ENCODE data around the gene CRTC2.
"Not testable (repeated sequence)": the region's sequence is repeated elsewhere in the genome, so short reads cannot be mapped to it uniquely, and the experiment has no call there.

CRTC2 gene

DNA sequence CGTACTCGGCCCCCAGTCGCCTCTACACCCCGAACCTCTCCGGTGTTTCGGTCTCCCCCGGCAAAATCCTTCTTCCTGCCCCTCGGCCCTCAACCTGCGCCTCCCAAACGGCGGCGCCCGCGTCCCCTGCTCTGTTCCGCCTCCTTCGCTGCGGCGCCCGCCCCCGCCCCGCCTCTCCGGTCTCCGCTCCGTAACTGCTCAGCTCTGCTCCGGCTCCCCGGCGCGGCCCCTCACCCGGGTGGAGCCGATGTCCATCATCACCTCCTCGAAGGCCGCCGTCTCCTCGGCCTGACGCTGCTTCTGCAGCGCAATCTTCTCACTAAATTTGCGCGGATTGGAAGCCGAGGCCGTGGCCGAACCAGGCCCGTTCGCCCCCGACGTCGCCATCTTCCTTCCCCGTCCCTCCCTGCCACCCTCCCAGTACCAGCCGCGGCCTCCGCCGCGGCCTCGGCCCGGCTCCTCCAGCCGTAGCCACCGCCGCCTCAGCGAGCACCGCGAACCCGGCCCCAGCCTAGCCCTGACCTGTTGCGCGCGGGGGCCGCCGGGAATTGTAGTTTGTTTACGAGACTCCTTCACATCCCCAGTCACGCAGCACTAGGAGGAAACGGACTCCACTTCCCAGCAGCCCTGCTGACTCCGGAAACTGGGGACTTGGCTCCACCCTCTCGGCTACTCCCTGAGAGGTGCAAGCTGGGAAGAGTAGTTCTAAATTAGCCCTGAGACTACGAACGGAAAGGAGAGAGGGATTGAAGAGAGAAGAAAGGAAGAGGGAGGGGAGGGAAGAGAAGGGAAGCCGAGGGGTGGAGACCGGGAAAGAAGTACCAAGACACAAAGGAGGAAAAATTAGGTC is at the start of gene CRTC2:
Gene CRTC2, minus strand, starts transcription at position 502 of the 850 bp plus-strand sequence. Its CDS starts 115 bp downstream, at position 387.
- Histone ChIP-seq H3K9me3 (ENCODE audit: control insufficient read depth in 2 of 2, low read length in 2 of 2) (no peaks in the 10 kb centered on the region), H3K9ac (ENCODE audit: low read depth in 1 of 2, low read length in 2 of 2) (peak within 1 kb of the TSS; percentile 87 to 94), H3K4me3 (ENCODE audit: low read length in 2 of 2) (peak within 1 kb of the TSS; percentile 82 to 98), H3K27me3 (ENCODE audit: control insufficient read depth in 2 of 2, insufficient read depth in 2 of 2, low read length in 2 of 2) (no peaks in the 10 kb centered on the region), H3K27ac (ENCODE audit: low read depth in 2 of 2, low read length in 2 of 2) (peak within 1 kb of the TSS; percentile 93 to 95), H3K36me3 (ENCODE audit: control insufficient read depth in 2 of 2, insufficient read depth in 2 of 2, low read length in 2 of 2) (peaks cover 12 to 26% of the 10 kb centered on the region in 2 donors), H3K4me1 (ENCODE audit: control insufficient read depth in 2 of 2, insufficient read depth in 2 of 2, low read length in 2 of 2) (peaks cover 31 to 45% of the 10 kb centered on the region in 2 donors)

GRCh38 chr1:154006136-154006535 is 47.7 kb upstream of the CRTC2 start:
- no peak overlapping the region for H3K27ac ChIP-seq (ENCODE audit: low read depth in 2 of 2, low read length in 2 of 2)

GRCh38 chr1:154000420-154000819 is 42.0 kb upstream of the CRTC2 start:
- Histone ChIP-seq H3K9me3 (ENCODE audit: control insufficient read depth in 2 of 2, low read length in 2 of 2) (no peaks in the 10 kb centered on the region), H3K36me3 (ENCODE audit: control insufficient read depth in 2 of 2, insufficient read depth in 2 of 2, low read length in 2 of 2) (no peaks in the 10 kb centered on the region), H3K27me3 (ENCODE audit: control insufficient read depth in 2 of 2, insufficient read depth in 2 of 2, low read length in 2 of 2) (no peaks in the 10 kb centered on the region), H3K9ac (ENCODE audit: low read depth in 1 of 2, low read length in 2 of 2) (no peak overlapping the region), H3K4me1 (ENCODE audit: control insufficient read depth in 2 of 2, insufficient read depth in 2 of 2, low read length in 2 of 2) (no peaks in the 10 kb centered on the region), H3K27ac (ENCODE audit: low read depth in 2 of 2, low read length in 2 of 2) (no peak overlapping the region), H3K4me3 (ENCODE audit: low read length in 2 of 2) (no peak overlapping the region)

More at GRCh38 chr1:154006136-154006535, 47.7 kb upstream of the CRTC2 start:
- no peak overlapping the region for H3K4me3 ChIP-seq (ENCODE audit: low read length in 2 of 2)
- H3K9me3 ChIP-seq (ENCODE audit: control insufficient read depth in 2 of 2, low read length in 2 of 2): no peaks in the 10 kb centered on the region
- H3K36me3 ChIP-seq (ENCODE audit: control insufficient read depth in 2 of 2, insufficient read depth in 2 of 2, low read length in 2 of 2): no peaks in the 10 kb centered on the region
- H3K27me3 ChIP-seq (ENCODE audit: control insufficient read depth in 2 of 2, insufficient read depth in 2 of 2, low read length in 2 of 2): no peaks in the 10 kb centered on the region
- no peaks in the 10 kb centered on the region for H3K4me1 ChIP-seq (ENCODE audit: control insufficient read depth in 2 of 2, insufficient read depth in 2 of 2, low read length in 2 of 2)
- H3K9ac ChIP-seq (ENCODE audit: low read depth in 1 of 2, low read length in 2 of 2): no peak overlapping the region

DNA sequence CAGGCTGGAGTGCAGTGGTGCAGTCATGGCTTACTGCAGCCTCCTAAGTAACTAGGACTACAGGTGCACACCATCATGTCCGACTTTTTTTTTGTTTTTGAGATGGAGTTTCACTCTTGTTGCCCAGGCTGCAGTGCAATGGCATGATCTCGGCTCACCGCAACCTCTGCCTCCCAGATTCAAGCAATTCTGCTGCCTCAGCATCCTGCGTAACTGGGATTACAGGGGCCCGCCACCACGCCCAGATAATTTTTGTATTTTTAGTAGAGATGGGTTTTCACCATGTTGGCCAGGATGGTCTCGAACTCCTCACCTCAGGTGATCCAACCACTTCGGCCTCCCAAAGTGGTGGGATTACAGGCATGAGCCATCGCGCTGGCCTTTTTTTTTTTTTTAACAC is 38.5 kb upstream of the CRTC2 start:
- H3K4me3 ChIP-seq (ENCODE audit: low read length in 2 of 2); H3K9me3 ChIP-seq (ENCODE audit: control insufficient read depth in 2 of 2, low read length in 2 of 2); H3K4me1 ChIP-seq (ENCODE audit: control insufficient read depth in 2 of 2, insufficient read depth in 2 of 2, low read length in 2 of 2); H3K27ac ChIP-seq (ENCODE audit: low read depth in 2 of 2, low read length in 2 of 2); H3K27me3 ChIP-seq (ENCODE audit: control insufficient read depth in 2 of 2, insufficient read depth in 2 of 2, low read length in 2 of 2); H3K9ac ChIP-seq (ENCODE audit: low read depth in 1 of 2, low read length in 2 of 2): not testable (repeated sequence)
- peaks cover 20 to 21% of the 10 kb centered on the region in 2 donors for H3K36me3 ChIP-seq (ENCODE audit: control insufficient read depth in 2 of 2, insufficient read depth in 2 of 2, low read length in 2 of 2)

GRCh38 chr1:153995640-153996039 is 37.2 kb upstream of the CRTC2 start:
- Histone ChIP-seq H3K4me1 (ENCODE audit: control insufficient read depth in 2 of 2, insufficient read depth in 2 of 2, low read length in 2 of 2) (peaks cover 10 to 15% of the 10 kb centered on the region in 2 donors), H3K36me3 (ENCODE audit: control insufficient read depth in 2 of 2, insufficient read depth in 2 of 2, low read length in 2 of 2) (peaks cover 21 to 22% of the 10 kb centered on the region in 2 donors), H3K9ac (ENCODE audit: low read depth in 1 of 2, low read length in 2 of 2) (no peak overlapping the region), H3K27ac (ENCODE audit: low read depth in 2 of 2, low read length in 2 of 2) (no peak overlapping the region), H3K27me3 (ENCODE audit: control insufficient read depth in 2 of 2, insufficient read depth in 2 of 2, low read length in 2 of 2) (no peaks in the 10 kb centered on the region), H3K4me3 (ENCODE audit: low read length in 2 of 2) (no peak overlapping the region), H3K9me3 (ENCODE audit: control insufficient read depth in 2 of 2, low read length in 2 of 2) (no peaks in the 10 kb centered on the region)

GRCh38 chr1:153995202-153995601 is 36.8 kb upstream of the CRTC2 start:
- no peaks in the 10 kb centered on the region for H3K9me3 ChIP-seq (ENCODE audit: control insufficient read depth in 2 of 2, low read length in 2 of 2)
- peaks cover 21 to 22% of the 10 kb centered on the region in 2 donors for H3K36me3 ChIP-seq (ENCODE audit: control insufficient read depth in 2 of 2, insufficient read depth in 2 of 2, low read length in 2 of 2)
- H3K9ac ChIP-seq (ENCODE audit: low read depth in 1 of 2, low read length in 2 of 2): no peak overlapping the region
- H3K27me3 ChIP-seq (ENCODE audit: control insufficient read depth in 2 of 2, insufficient read depth in 2 of 2, low read length in 2 of 2): no peaks in the 10 kb centered on the region
- no peak overlapping the region for H3K4me3 ChIP-seq (ENCODE audit: low read length in 2 of 2)
- peaks cover 10 to 17% of the 10 kb centered on the region in 2 donors for H3K4me1 ChIP-seq (ENCODE audit: control insufficient read depth in 2 of 2, insufficient read depth in 2 of 2, low read length in 2 of 2)
- no peak overlapping the region for H3K27ac ChIP-seq (ENCODE audit: low read depth in 2 of 2, low read length in 2 of 2)

GRCh38 chr1:153991806-153992205 is 33.4 kb upstream of the CRTC2 start:
- no peaks in the 10 kb centered on the region for H3K27me3 ChIP-seq (ENCODE audit: control insufficient read depth in 2 of 2, insufficient read depth in 2 of 2, low read length in 2 of 2)
- peaks cover 12 to 20% of the 10 kb centered on the region in 2 donors for H3K4me1 ChIP-seq (ENCODE audit: control insufficient read depth in 2 of 2, insufficient read depth in 2 of 2, low read length in 2 of 2)
- no peaks in the 10 kb centered on the region for H3K9me3 ChIP-seq (ENCODE audit: control insufficient read depth in 2 of 2, low read length in 2 of 2)
- peak overlapping the region; percentile 97 for H3K4me3 ChIP-seq (ENCODE audit: low read length in 2 of 2)
- H3K9ac ChIP-seq (ENCODE audit: low read depth in 1 of 2, low read length in 2 of 2): peak overlapping the region; percentile 96 to 99
- peak overlapping the region in 1 of 2 donors; percentile 94 for H3K27ac ChIP-seq (ENCODE audit: low read depth in 2 of 2, low read length in 2 of 2)
- peaks cover 21 to 22% of the 10 kb centered on the region in 2 donors for H3K36me3 ChIP-seq (ENCODE audit: control insufficient read depth in 2 of 2, insufficient read depth in 2 of 2, low read length in 2 of 2)

DNA sequence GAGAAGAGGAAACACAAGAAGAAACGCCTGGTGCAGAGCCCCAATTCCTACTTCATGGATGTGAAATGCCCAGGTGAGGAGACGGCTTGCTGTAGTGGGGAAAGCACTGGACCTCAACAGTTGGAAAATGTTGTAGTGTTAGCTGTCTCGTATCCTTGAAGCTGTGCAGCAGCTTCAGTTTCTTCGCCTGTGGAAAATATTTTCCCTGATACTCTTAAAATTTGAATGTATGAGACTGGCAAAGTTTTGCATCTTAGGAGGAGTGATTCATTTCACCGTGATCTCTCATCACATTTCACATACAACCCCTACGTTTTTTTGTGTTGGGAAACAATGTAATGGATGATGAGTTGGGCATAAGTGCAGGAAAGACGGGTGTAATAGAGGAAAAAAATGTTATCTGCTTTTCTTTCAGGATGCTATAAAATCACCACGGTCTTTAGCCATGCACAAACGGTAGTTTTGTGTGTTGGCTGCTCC is 32.8 kb upstream of the CRTC2 start:
- H3K9ac ChIP-seq (ENCODE audit: low read depth in 1 of 2, low read length in 2 of 2): peak overlapping the region; percentile 96 to 99
- peaks cover 21 to 22% of the 10 kb centered on the region in 2 donors for H3K36me3 ChIP-seq (ENCODE audit: control insufficient read depth in 2 of 2, insufficient read depth in 2 of 2, low read length in 2 of 2)
- no peaks in the 10 kb centered on the region for H3K9me3 ChIP-seq (ENCODE audit: control insufficient read depth in 2 of 2, low read length in 2 of 2)
- no peaks in the 10 kb centered on the region for H3K27me3 ChIP-seq (ENCODE audit: control insufficient read depth in 2 of 2, insufficient read depth in 2 of 2, low read length in 2 of 2)
- H3K27ac ChIP-seq (ENCODE audit: low read depth in 2 of 2, low read length in 2 of 2): peak overlapping the region; percentile 94
- peak overlapping the region; percentile 97 for H3K4me3 ChIP-seq (ENCODE audit: low read length in 2 of 2)
- H3K4me1 ChIP-seq (ENCODE audit: control insufficient read depth in 2 of 2, insufficient read depth in 2 of 2, low read length in 2 of 2): peaks cover 16 to 25% of the 10 kb centered on the region in 2 donors

DNA sequence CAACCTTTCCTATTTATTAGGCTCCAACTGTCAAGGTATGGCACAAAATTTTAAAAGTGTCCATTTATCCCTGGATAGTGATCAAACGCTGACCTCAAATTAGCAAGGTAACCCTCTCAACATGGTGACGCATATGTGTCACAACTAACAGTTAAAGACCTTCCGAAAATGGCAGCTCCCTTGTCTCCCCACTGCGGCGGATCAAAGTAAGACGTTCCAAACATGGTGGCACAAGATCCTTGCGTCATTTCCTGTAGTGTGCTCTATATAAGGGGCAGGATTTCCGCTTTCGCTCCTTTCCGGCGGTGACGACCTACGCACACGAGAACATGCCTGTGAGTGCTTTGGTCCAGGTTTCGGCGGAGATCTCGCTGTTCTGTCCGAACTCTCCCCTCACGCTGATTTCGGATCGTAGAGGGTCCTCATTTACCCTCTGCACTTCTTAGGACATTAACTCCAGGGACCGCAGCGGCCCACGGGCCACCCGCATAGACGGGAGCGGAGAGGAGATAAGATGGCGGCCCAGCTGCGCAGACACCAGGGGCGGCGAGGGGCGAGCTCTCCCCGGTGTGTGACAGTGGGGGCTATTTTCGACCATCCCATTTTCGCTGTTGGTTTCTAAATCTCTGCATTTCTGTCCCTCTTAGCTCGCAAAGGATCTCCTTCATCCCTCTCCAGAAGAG is 32.2 kb upstream of the CRTC2 start, which contains the start of gene RPS27:
Gene RPS27, plus strand, starts transcription at position 295 of the 683 bp plus-strand sequence. Its CDS starts 35 bp downstream, at position 330.
- peaks cover 21 to 22% of the 10 kb centered on the region in 2 donors for H3K36me3 ChIP-seq (ENCODE audit: control insufficient read depth in 2 of 2, insufficient read depth in 2 of 2, low read length in 2 of 2)
- H3K4me1 ChIP-seq (ENCODE audit: control insufficient read depth in 2 of 2, insufficient read depth in 2 of 2, low read length in 2 of 2): peaks cover 16 to 25% of the 10 kb centered on the region in 2 donors
- H3K9ac ChIP-seq (ENCODE audit: low read depth in 1 of 2, low read length in 2 of 2): peak within 1 kb of the TSS; percentile 96 to 99
- no peaks in the 10 kb centered on the region for H3K9me3 ChIP-seq (ENCODE audit: control insufficient read depth in 2 of 2, low read length in 2 of 2)
- peak within 1 kb of the TSS; percentile 94 for H3K27ac ChIP-seq (ENCODE audit: low read depth in 2 of 2, low read length in 2 of 2)
- peak within 1 kb of the TSS; percentile 97 for H3K4me3 ChIP-seq (ENCODE audit: low read length in 2 of 2)
- no peaks in the 10 kb centered on the region for H3K27me3 ChIP-seq (ENCODE audit: control insufficient read depth in 2 of 2, insufficient read depth in 2 of 2, low read length in 2 of 2)

- Histone ChIP-seq H3K4me1 (ENCODE audit: control insufficient read depth in 2 of 2, insufficient read depth in 2 of 2, low read length in 2 of 2) (peaks cover 20 to 29% of the 10 kb centered on the region in 2 donors), H3K27me3 (ENCODE audit: control insufficient read depth in 2 of 2, insufficient read depth in 2 of 2, low read length in 2 of 2) (no peaks in the 10 kb centered on the region), H3K9me3 (ENCODE audit: control insufficient read depth in 2 of 2, low read length in 2 of 2) (no peaks in the 10 kb centered on the region)
Measured at GRCh38 chr1:153987621-153988020, 29.2 kb upstream of the CRTC2 start.

More at GRCh38 chr1:153987621-153988020, 29.2 kb upstream of the CRTC2 start:
- no peak overlapping the region for H3K9ac ChIP-seq (ENCODE audit: low read depth in 1 of 2, low read length in 2 of 2)
- H3K36me3 ChIP-seq (ENCODE audit: control insufficient read depth in 2 of 2, insufficient read depth in 2 of 2, low read length in 2 of 2): peaks cover 7 to 8% of the 10 kb centered on the region in 2 donors
- H3K27ac ChIP-seq (ENCODE audit: low read depth in 2 of 2, low read length in 2 of 2): no peak overlapping the region
- H3K4me3 ChIP-seq (ENCODE audit: low read length in 2 of 2): no peak overlapping the region

All from mucosa of rectum (tissue), 2 donors.